Smooth muscle cell (in vitro differentiated cells): ENCODE measurements around the gene VPS54. TPM values are rescaled to one million over a fixed set of nuclear protein-coding genes. Genes with fewer than 3 reads are reported as not detected.

Experiments used
- DNase-seq: peaks from one replicate; lab custom pipeline; 2025; ENCODE audit not compliant: unreplicated experiment; lab: John Stamatoyannopoulos, UW
- H2AFZ ChIP-seq: fragments of 200-600 bp; sonication (generic); 2 replicates; pipeline ENCODE4 v1.6.0; 2016; ENCODE audit warnings: antibody characterized with exemption, low read depth, mild to moderate bottlenecking
- H3F3A ChIP-seq: fragments of 200-600 bp; sonication (generic); 2 replicates; pipeline ENCODE4 v1.6.0; 2017; ENCODE audit warnings: antibody characterized with exemption, low read depth
- H3K27ac ChIP-seq: fragments of 200-600 bp; sonication (generic); 2 replicates; pipeline ENCODE4 v1.5.1; 2016; ENCODE audit warnings: low read depth, mild to moderate bottlenecking
- H3K27me3 ChIP-seq: fragments of 200-600 bp; sonication (generic); 2 replicates; pipeline ENCODE4 v1.6.1; 2016; ENCODE audit warnings: low read depth, mild to moderate bottlenecking
- H3K36me3 ChIP-seq: fragments of 200-600 bp; sonication (generic); 2 replicates; pipeline ENCODE4 v1.5.1; 2016; ENCODE audit warnings: low read depth
- H3K4me1 ChIP-seq: fragments of 200-600 bp; sonication (generic); 2 replicates; pipeline ENCODE4 v1.5.1; 2016; ENCODE audit warnings: low read depth
- H3K4me2 ChIP-seq: fragments of 200-600 bp; sonication (generic); 2 replicates; pipeline ENCODE4 v1.6.0; 2016; ENCODE audit warnings: mild to moderate bottlenecking
- H3K4me3 ChIP-seq: fragments of 200-600 bp; sonication (generic); 2 replicates; pipeline ENCODE4 v1.5.1; 2016; ENCODE audit warnings: mild to moderate bottlenecking
- H3K79me2 ChIP-seq: fragments of 200-600 bp; sonication (generic); 2 replicates; pipeline ENCODE4 v1.6.0; 2016; ENCODE audit warnings: low read depth, mild to moderate bottlenecking
- H3K9ac ChIP-seq: fragments of 200-600 bp; sonication (generic); 2 replicates; pipeline ENCODE4 v1.6.0; 2016; ENCODE audit warnings: low read depth
- H3K9me3 ChIP-seq: fragments of 200-600 bp; sonication (generic); replicated peaks from 2 replicates; pipeline ENCODE4 v1.5.1; 2016; ENCODE audit warnings: low read depth
- H4K20me1 ChIP-seq: fragments of 200-600 bp; sonication (generic); 2 replicates; pipeline ENCODE4 v1.6.0; 2016; ENCODE audit warnings: low read depth
- CTCF ChIP-seq: fragments of 200-600 bp; sonication (generic); IDR thresholded peaks from 2 replicates; pipeline ENCODE4 v1.5.1; 2017; ENCODE audit warnings: borderline replicate concordance, mild to moderate bottlenecking, antibody characterized with exemption; ENCODE audit not compliant: insufficient read depth, poor library complexity, severe bottlenecking
- WGBS: methylation state at CpG from one replicate; pipeline ENCODE4 v1.1.7; 2016; ENCODE audit warnings: low lambda C conversion rate; 5-methylcytosine and 5-hydroxymethylcytosine counted together
- polyA plus RNA-seq: library from polyadenylated mRNA; unstranded; fragments of >200 nt; fragmentation: Nextera tagmentation; extraction: Ambion mirVana; gene quantifications from 2 replicates; pipeline ENCODE4 v1.2.1, GENCODE V29; 2016
- total RNA-seq: library from RNA; depleted of rRNA; stranded (reverse); fragments of >200 nt; gene quantifications from 2 replicates; pipeline ENCODE4 v1.2.3, GENCODE V29; 2014

Gene VPS54
- total and polyA plus RNA-seq, 2 experiments from 2014 or later, result 12.8 to 36.9 TPM

- Histone ChIP-seq H3K4me3 (no peak overlapping the region), H4K20me1 (peaks cover 93% of the 10 kb centered on the region), H3K4me1 (no peaks in the 10 kb centered on the region), H3K4me2 (no peak overlapping the region), H3K36me3 (peaks cover 4% of the 10 kb centered on the region), H3F3A (no peaks in the 10 kb centered on the region), H3K79me2 (peaks cover 97% of the 10 kb centered on the region), H3K9me3 (no peaks in the 10 kb centered on the region), H3K27ac (no peak overlapping the region), H3K9ac (no peak overlapping the region), H2AFZ (no peak overlapping the region), H3K27me3 (no peaks in the 10 kb centered on the region)
- no peak for TF ChIP-seq CTCF
- no peak for DNase-seq
- WGBS, result 99% methylated on average over 7 of the region's 7 CpGs
Observed at GRCh38 chr2:64007924-64008323, 11.3 kb downstream of the VPS54 start.

GRCh38 chr2:64005707-64006356 lies 13.4 kb downstream of the VPS54 start:
- 100% methylated on average over 2 of the region's 2 CpGs for WGBS
- no peak for TF ChIP-seq CTCF
- no peak overlapping the region for H3K4me3 ChIP-seq
- H3K9ac ChIP-seq, result no peak overlapping the region
- H3K27ac ChIP-seq, result no peak overlapping the region
- no peak for DNase-seq
- H2AFZ ChIP-seq, result no peak overlapping the region
- no peaks in the 10 kb centered on the region for H3F3A ChIP-seq
- H3K9me3 ChIP-seq, result no peaks in the 10 kb centered on the region
- H3K36me3 ChIP-seq, result no peaks in the 10 kb centered on the region
- no peaks in the 10 kb centered on the region for H3K4me1 ChIP-seq
- H4K20me1 ChIP-seq, result peaks cover 85% of the 10 kb centered on the region
- H3K4me2 ChIP-seq, result no peak overlapping the region
- H3K79me2 ChIP-seq, result peaks cover 97% of the 10 kb centered on the region
- H3K27me3 ChIP-seq, result no peaks in the 10 kb centered on the region

GRCh38 chr2:64003239-64003638 lies 16.0 kb downstream of the VPS54 start:
- no peak overlapping the region for H2AFZ ChIP-seq
- no peak for TF ChIP-seq CTCF
- H3K9me3 ChIP-seq, result no peaks in the 10 kb centered on the region
- no peak overlapping the region for H3K27ac ChIP-seq
- peaks cover 96% of the 10 kb centered on the region for H3K79me2 ChIP-seq
- H3F3A ChIP-seq, result no peaks in the 10 kb centered on the region
- no peak overlapping the region for H3K4me3 ChIP-seq
- H4K20me1 ChIP-seq, result peaks cover 59% of the 10 kb centered on the region
- H3K4me1 ChIP-seq, result no peaks in the 10 kb centered on the region
- no peaks in the 10 kb centered on the region for H3K27me3 ChIP-seq
- no peak for DNase-seq
- no peak overlapping the region for H3K4me2 ChIP-seq
- no peaks in the 10 kb centered on the region for H3K36me3 ChIP-seq
- H3K9ac ChIP-seq, result no peak overlapping the region
